ENCODE results near the gene NBEAL1. TPM values are rescaled to one million over a fixed set of nuclear protein-coding genes. Genes with fewer than 3 reads are reported as not detected.

NBEAL1 gene
- total and polyA plus RNA-seq, 11 donors, result 3.1 to 26.9 (median 18.1) TPM

DNA sequence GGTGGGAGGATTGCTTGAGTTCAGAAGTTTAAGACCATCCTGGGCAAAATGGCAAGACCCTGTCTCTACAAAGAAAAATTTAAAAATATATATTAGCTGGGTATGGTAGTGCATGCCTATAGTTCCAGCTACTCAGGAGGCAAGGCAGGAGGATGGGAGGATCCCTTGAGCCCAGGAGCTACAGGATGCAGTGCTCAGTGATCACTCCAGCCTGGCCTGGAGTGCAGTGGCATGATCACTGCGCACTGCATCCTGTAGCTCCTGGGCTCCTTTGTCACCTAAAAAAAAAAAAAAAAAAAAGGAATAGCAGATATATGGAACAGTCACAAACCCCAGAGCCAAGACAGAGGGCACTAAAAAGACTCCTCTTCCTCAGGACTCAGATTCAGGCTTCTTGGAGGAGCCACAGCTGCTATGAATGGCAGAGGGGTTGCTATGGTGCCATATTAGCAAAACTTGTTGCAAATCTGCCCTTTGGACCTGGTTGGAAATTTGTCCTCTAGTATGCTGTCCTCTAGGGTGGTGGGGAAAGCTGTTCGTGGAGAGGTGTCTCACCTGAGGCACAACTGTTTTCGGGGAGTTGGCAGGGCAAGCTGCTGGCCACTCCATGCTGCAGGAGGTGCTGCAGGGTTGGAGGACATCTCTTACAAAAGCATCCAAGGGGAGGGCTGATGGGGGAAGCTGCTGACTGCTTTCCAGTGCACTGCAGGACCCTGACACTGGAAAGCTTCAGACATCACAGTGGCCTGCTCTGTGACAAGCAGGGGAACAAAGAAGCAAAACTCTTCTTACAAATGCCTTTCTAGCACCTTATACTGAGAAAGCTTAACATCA is 246.9 kb downstream of the NBEAL1 start:
- H3K4me1 ChIP-seq, result no peaks in the 10 kb centered on the region
- no peak for DNase-seq
- H3K9me3 ChIP-seq, result no peaks in the 10 kb centered on the region
- TF ChIP-seq, protein P1, sequence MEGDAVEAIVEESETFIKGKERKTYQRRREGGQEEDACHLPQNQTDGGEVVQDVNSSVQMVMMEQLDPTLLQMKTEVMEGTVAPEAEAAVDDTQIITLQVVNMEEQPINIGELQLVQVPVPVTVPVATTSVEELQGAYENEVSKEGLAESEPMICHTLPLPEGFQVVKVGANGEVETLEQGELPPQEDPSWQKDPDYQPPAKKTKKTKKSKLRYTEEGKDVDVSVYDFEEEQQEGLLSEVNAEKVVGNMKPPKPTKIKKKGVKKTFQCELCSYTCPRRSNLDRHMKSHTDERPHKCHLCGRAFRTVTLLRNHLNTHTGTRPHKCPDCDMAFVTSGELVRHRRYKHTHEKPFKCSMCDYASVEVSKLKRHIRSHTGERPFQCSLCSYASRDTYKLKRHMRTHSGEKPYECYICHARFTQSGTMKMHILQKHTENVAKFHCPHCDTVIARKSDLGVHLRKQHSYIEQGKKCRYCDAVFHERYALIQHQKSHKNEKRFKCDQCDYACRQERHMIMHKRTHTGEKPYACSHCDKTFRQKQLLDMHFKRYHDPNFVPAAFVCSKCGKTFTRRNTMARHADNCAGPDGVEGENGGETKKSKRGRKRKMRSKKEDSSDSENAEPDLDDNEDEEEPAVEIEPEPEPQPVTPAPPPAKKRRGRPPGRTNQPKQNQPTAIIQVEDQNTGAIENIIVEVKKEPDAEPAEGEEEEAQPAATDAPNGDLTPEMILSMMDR (IDR thresholded peaks at IDR 0.05), result no peak
- WGBS, 4 donors, result 87 to 100% (median 94%) methylated on average over 3 of the region's 3 CpGs
- peaks cover 0 to 87% (median 73%) of the 10 kb centered on the region in 9 donors for H3K36me3 ChIP-seq
- no peak for ATAC-seq
- no peak overlapping the region for H3K27ac ChIP-seq
- no peak overlapping the region for H3K4me3 ChIP-seq
- H3K27me3 ChIP-seq, result no peaks in the 10 kb centered on the region
- intact Hi-C loops (cut with DNase I), result loop anchor here in 1 of 10 donors (10.0 kb wide), 1 partner anchor 173 kb away; no protein-coding TSS in a partner anchor

Other genes starting within 250 kb of the NBEAL1 start
- gene ICA1L, start 143.1 kb upstream of the NBEAL1 start, total RNA-seq, result 1 to 10 TPM; 4.1 to 9.2 (median 6.1) TPM
- 1 to 10 TPM; 1.5 to 2.1 TPM for gene ICA1L, start 143.1 kb upstream of the NBEAL1 start, polyA plus RNA-seq
- 10 to 100 TPM; 12.9 to 56.3 (median 42.3) TPM for gene WDR12, start 103.2 kb upstream of the NBEAL1 start, total RNA-seq
- gene WDR12, start 103.2 kb upstream of the NBEAL1 start, polyA plus RNA-seq, result 10 to 100 TPM; 17.3 to 23.2 TPM
- 10 to 100 TPM in 2 of 9 donors, 1 to 10 TPM in 7; 2.2 to 12.2 (median 7.4) TPM for gene CARF, start 102.6 kb upstream of the NBEAL1 start, total RNA-seq
- gene CARF, start 102.6 kb upstream of the NBEAL1 start, polyA plus RNA-seq, result 1 to 10 TPM in 1 of 2 donors, under 1 TPM in 1; 0.79 to 2.3 TPM
- gene CYP20A1, start 224.1 kb downstream of the NBEAL1 start, total RNA-seq, result 10 to 100 TPM in 7 of 9 donors, 1 to 10 TPM in 2; 7.9 to 18.8 (median 14.8) TPM
- gene CYP20A1, start 224.1 kb downstream of the NBEAL1 start, polyA plus RNA-seq, result 1 to 10 TPM; 5.9 to 7.3 TPM